B cell (primary cell): Measurements from ENCODE around the gene PIP5KL1. TPM values are rescaled to one million over a fixed set of nuclear protein-coding genes. Genes with fewer than 3 reads are reported as not detected.

Experiments
- ATAC-seq: fragments of 200-7000 bp; cut with Tn5 transposase; one replicate; pipeline ENCODE4 v1.10.0; 2021; ENCODE audit warnings: low read depth, mild to moderate bottlenecking, moderate number of reproducible peaks, moderate library complexity
- CTCF ChIA-PET: fragments of 350-600 bp; sonication (Branson Sonifier 250); formaldehyde crosslinking; loops from one replicate; lab custom pipeline; 2021; ENCODE audit warnings: antibody characterized with exemption, inconsistent platforms; lab: Charles Lee
- POLR2A ChIA-PET: fragments of 350-600 bp; sonication (Branson Sonifier 250); formaldehyde crosslinking; loops from one replicate; lab custom pipeline; 2021; ENCODE audit warnings: antibody characterized with exemption; lab: Charles Lee
- DNase-seq: peaks from one replicate; pipeline ENCODE4 v3.0.0; 2013
- H2AFZ ChIP-seq: 2 replicates; pipeline ENCODE4 v1.6.1; 2012; ENCODE audit warnings: mild to moderate bottlenecking, low read depth, low read length; ENCODE audit not compliant: insufficient read depth, poor library complexity, severe bottlenecking
- H3K27ac ChIP-seq, 2 donors: 1 replicate in 1 of 2; 2 replicates in 1 of 2; pipeline ENCODE4 v1.5.1; 2012 to 2013; ENCODE audit warnings: low read length in 2 of 2, mild to moderate bottlenecking in 2 of 2, moderate library complexity in 1 of 2
- H3K27me3 ChIP-seq, 4 experiments: fragments of 200-600 bp in 1 of 4; sonication (generic) in 1 of 4; replicated peaks in 1 of 4; 1 replicate in 2 of 4; 2 replicates in 2 of 4; pipeline versions ENCODE4 v1.6.1 to v1.7.0; 2013 to 2016; ENCODE audit warnings: low read length in 3 of 4, mild to moderate bottlenecking in 2 of 4, mixed read lengths in 1 of 4, moderate library complexity in 1 of 4; ENCODE audit not compliant: insufficient read depth in 4 of 4, control insufficient read depth in 3 of 4; ENCODE audit errors: control extremely low read depth in 1 of 4
- H3K36me3 ChIP-seq, 2 experiments: replicated peaks in 1 of 2; 1 replicate in 1 of 2; 2 replicates in 1 of 2; pipeline versions ENCODE4 v1.6.1 to v1.7.1; 2013; ENCODE audit warnings: low read length in 1 of 2; ENCODE audit not compliant: insufficient read depth in 2 of 2, control insufficient read depth in 1 of 2; ENCODE audit errors: control extremely low read depth in 1 of 2, extremely low read depth in 1 of 2
- H3K4me1 ChIP-seq, 2 donors: fragments of 200-600 bp in 1 of 2; sonication (generic) in 1 of 2; 1 replicate in 1 of 2; 2 replicates in 1 of 2; pipeline versions ENCODE4 v1.5.1 to v1.6.1; 2013 to 2017; ENCODE audit warnings: low read length in 2 of 2; ENCODE audit not compliant: control insufficient read depth in 2 of 2, insufficient read depth in 2 of 2
- H3K4me2 ChIP-seq: replicated peaks from 2 replicates; pipeline ENCODE3; 2012; ENCODE audit warnings: mild to moderate bottlenecking, low read depth, low read length; ENCODE audit not compliant: poor library complexity, severe bottlenecking
- H3K4me3 ChIP-seq, 5 experiments: fragments of 200-600 bp in 1 of 5; sonication (generic) in 1 of 5; 1 replicate in 3 of 5; 2 replicates in 2 of 5; pipeline versions ENCODE4 v1.5.1 to v1.7.0; 2011 to 2016; ENCODE audit warnings: low read length in 4 of 5, mild to moderate bottlenecking in 4 of 5, low read depth in 2 of 5, control low read depth in 1 of 5, moderate library complexity in 1 of 5; ENCODE audit not compliant: insufficient read depth in 1 of 5; ENCODE audit errors: control extremely low read depth in 1 of 5, extremely low read depth in 1 of 5
- H3K79me2 ChIP-seq: fragments of 200-600 bp; sonication (generic); one replicate; pipeline ENCODE4 v1.6.0; 2016; ENCODE audit warnings: low read length; ENCODE audit not compliant: control insufficient read depth, insufficient read depth
- H3K9ac ChIP-seq: fragments of 200-600 bp; sonication (generic); 2 replicates; pipeline ENCODE4 v1.6.1; 2017; ENCODE audit warnings: mild to moderate bottlenecking, low read length, moderate library complexity
- H3K9me3 ChIP-seq, 3 donors: one replicate each; pipeline versions ENCODE4 v1.6.1 to v1.7.1; 2013; ENCODE audit warnings: low read length in 2 of 3; ENCODE audit not compliant: control insufficient read depth in 2 of 3, insufficient read depth in 1 of 3; ENCODE audit errors: control extremely low read depth in 1 of 3
- H4K20me1 ChIP-seq: 2 replicates; pipeline ENCODE4 v1.6.0; 2012; ENCODE audit warnings: mild to moderate bottlenecking, low read length; ENCODE audit not compliant: insufficient read depth, control insufficient read depth, poor library complexity, severe bottlenecking
- H3K27ac Mint-ChIP-seq: one replicate; pipeline ENCODE4 v1.8.0; 2021; ENCODE audit warnings: mixed read lengths
- H3K27me3 Mint-ChIP-seq: one replicate; pipeline ENCODE4 v1.8.0; 2021; ENCODE audit warnings: mixed read lengths
- H3K4me1 Mint-ChIP-seq: one replicate; pipeline ENCODE4 v1.8.0; 2021; ENCODE audit warnings: mixed read lengths
- H3K4me3 Mint-ChIP-seq: one replicate; pipeline ENCODE4 v1.8.0; 2021; ENCODE audit warnings: mixed read lengths
- H3K9me3 Mint-ChIP-seq: one replicate; pipeline ENCODE4 v1.8.0; 2022; ENCODE audit warnings: mixed read lengths; ENCODE audit not compliant: insufficient read depth
- CTCF ChIP-seq: fragments of 200-600 bp; IDR thresholded peaks from one replicate; pipeline ENCODE4 v1.8.0; 2022; ENCODE audit warnings: antibody characterized with exemption, mild to moderate bottlenecking
- EZH2 ChIP-seq: IDR thresholded peaks from 2 replicates; pipeline ENCODE4 v1.6.1; 2012; ENCODE audit warnings: borderline replicate concordance, low read depth, mild to moderate bottlenecking, moderate library complexity, low read length; ENCODE audit not compliant: insufficient read depth, poor library complexity, severe bottlenecking
- WGBS: methylation state at CpG from one replicate; pipeline ENCODE4 v1.1.5; 2013; ENCODE audit warnings: missing lambda C conversion rate; ENCODE audit not compliant: insufficient coverage; 5-methylcytosine and 5-hydroxymethylcytosine counted together
- intact Hi-C: fragments of 100-400 bp; cut with micrococcal nuclease; formaldehyde crosslinking; loops from one replicate; pipeline ENCODE4 v1.10.0; 2022
- polyA plus RNA-seq: library from polyadenylated mRNA; depleted of rRNA; stranded (reverse); fragments of >200 nt; gene quantifications from 2 replicates; pipeline ENCODE4 v1.2.3, GENCODE V29; 2012
- total RNA-seq, 2 donors: library from RNA; stranded (reverse); fragments of 120-200 nt in 1 of 2; gene quantifications; 1 replicate in 1 of 2; 2 replicates in 1 of 2; pipeline versions ENCODE4 v1.2.3 to v1.2.4, GENCODE V29; 2013 to 2022

PIP5KL1 gene
- total and polyA plus RNA-seq, 2 donors (not counting 1 experiment from before 2014, with no cell fraction given), result 0.75 to 1.4 TPM

- intact Hi-C loops, result loop anchor here (1.0 kb wide), 2 partner anchors 10 to 202 kb away; partner anchors contain the start of gene TOR2A
- peak overlapping the region; percentile 75 to 86 for H3K27ac ChIP-seq
- no peak for DNase-seq
- Mint-ChIP-seq H3K4me1 (peaks cover 39% of the 10 kb centered on the region), H3K27ac (peak overlapping the region; percentile 98), H3K27me3 (no peaks in the 10 kb centered on the region), H3K4me3 (peak overlapping the region; percentile 93), H3K9me3 (no peaks in the 10 kb centered on the region)
- WGBS, result 17% methylated on average over 6 of the region's 7 CpGs
- H3K4me1 ChIP-seq, result peaks cover 24 to 30% of the 10 kb centered on the region in 2 donors
- TF ChIP-seq CTCF, result no peak
- no peak for TF ChIP-seq EZH2
- H3K9me3 ChIP-seq, result peaks cover 0 to 4% (median 0%) of the 10 kb centered on the region in 3 donors
- H3K36me3 ChIP-seq, result peaks cover 0 to 18% of the 10 kb centered on the region in 2 experiments
- ATAC-seq, result no peak
- POLR2A ChIA-PET, result interaction anchor here (0.9 to 1.1 kb wide), 2 partner anchors 16 to 96 kb away, joined by 4 read pairs; no protein-coding TSS in a partner anchor
- H3K4me2 ChIP-seq, result peak overlapping the region; percentile 83
- CTCF ChIA-PET, result interaction anchor here (1.7 kb wide), 1 partner anchor 180 kb away, joined by 5 read pairs; no protein-coding TSS in a partner anchor
- no peaks in the 10 kb centered on the region for H3K27me3 ChIP-seq
- peak overlapping the region; percentile 69 to 92 (median 79) for H3K4me3 ChIP-seq
- peak overlapping the region; percentile 85 for H2AFZ ChIP-seq
- H4K20me1 ChIP-seq, result peaks cover 20% of the 10 kb centered on the region
- peak overlapping the region; percentile 79 for H3K9ac ChIP-seq
- peaks cover 41% of the 10 kb centered on the region for H3K79me2 ChIP-seq
Measured at GRCh38 chr9:127937056-127937387, 6.4 kb upstream of the PIP5KL1 start.

- CTCF ChIA-PET, result interaction anchor here (1.7 kb wide), 1 partner anchor 181 kb away, joined by 5 read pairs; no protein-coding TSS in a partner anchor
- H3K4me1 Mint-ChIP-seq, result peaks cover 42% of the 10 kb centered on the region
- intact Hi-C loops, result no loop called here
Measured at GRCh38 chr9:127936347-127936852, 5.8 kb upstream of the PIP5KL1 start.

More at GRCh38 chr9:127936347-127936852, 5.8 kb upstream of the PIP5KL1 start:
- no peak overlapping the region for H2AFZ ChIP-seq
- Mint-ChIP-seq H3K27ac (peak overlapping the region; percentile 75), H3K9me3 (no peaks in the 10 kb centered on the region), H3K4me3 (peak overlapping the region; percentile 93), H3K27me3 (no peaks in the 10 kb centered on the region)
- no peaks in the 10 kb centered on the region for H3K27me3 ChIP-seq
- peaks cover 0 to 12% of the 10 kb centered on the region in 2 experiments for H3K36me3 ChIP-seq
- WGBS, result 89% methylated on average over 10 of the region's 14 CpGs
- POLR2A ChIA-PET, result interaction anchor here (1.1 kb wide), 1 partner anchor 97 kb away, joined by 4 read pairs; no protein-coding TSS in a partner anchor
- peak overlapping the region in 2 of 5 experiments; percentile 81 to 92 for H3K4me3 ChIP-seq
- TF ChIP-seq EZH2, result no peak
- no peak for TF ChIP-seq CTCF
- no peak for DNase-seq
- peaks cover 18% of the 10 kb centered on the region for H4K20me1 ChIP-seq
- H3K4me2 ChIP-seq, result peak overlapping the region; percentile 83
- peaks cover 41% of the 10 kb centered on the region for H3K79me2 ChIP-seq
- no peak overlapping the region for H3K27ac ChIP-seq
- ATAC-seq, result no peak
- peak overlapping the region; percentile 79 for H3K9ac ChIP-seq
- H3K9me3 ChIP-seq, result peaks cover 0 to 4% (median 0%) of the 10 kb centered on the region in 3 donors
- peaks cover 26 to 34% of the 10 kb centered on the region in 2 donors for H3K4me1 ChIP-seq
